Measurements from ENCODE around the gene NUDCD3. TPM values are rescaled to one million over a fixed set of nuclear protein-coding genes. Genes with fewer than 3 reads are reported as not detected.

Gene NUDCD3
- total and polyA plus RNA-seq, 2 experiments from 2014 or later, result 35.7 to 42.7 TPM

DNA sequence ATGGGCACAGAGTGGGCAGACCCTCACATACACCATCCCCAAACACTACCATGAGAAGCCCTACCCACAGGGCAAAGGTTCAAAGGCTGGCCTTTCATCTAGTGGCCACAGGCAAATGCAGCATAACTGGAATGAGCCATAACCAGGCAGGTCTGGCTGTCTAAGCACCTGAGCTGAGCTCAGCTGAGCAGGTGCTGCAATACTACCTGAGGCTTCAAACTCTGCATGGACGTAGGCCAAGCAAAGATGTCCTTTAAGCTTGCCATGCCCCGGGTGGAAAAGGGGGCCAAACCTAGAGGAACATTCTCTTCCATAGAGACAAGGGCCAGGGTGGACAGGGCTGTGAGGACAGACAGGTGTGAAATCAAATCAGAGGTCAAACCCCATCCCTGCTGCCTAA, 99.8 kb downstream of the NUDCD3 start (continued):
- TF ChIP-seq, protein P1, sequence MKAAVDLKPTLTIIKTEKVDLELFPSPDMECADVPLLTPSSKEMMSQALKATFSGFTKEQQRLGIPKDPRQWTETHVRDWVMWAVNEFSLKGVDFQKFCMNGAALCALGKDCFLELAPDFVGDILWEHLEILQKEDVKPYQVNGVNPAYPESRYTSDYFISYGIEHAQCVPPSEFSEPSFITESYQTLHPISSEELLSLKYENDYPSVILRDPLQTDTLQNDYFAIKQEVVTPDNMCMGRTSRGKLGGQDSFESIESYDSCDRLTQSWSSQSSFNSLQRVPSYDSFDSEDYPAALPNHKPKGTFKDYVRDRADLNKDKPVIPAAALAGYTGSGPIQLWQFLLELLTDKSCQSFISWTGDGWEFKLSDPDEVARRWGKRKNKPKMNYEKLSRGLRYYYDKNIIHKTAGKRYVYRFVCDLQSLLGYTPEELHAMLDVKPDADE (IDR thresholded peaks at IDR 0.05), result no peak
- no peak for TF ChIP-seq ZNF331 (CRISPR knock-in tag; IDR thresholded peaks at IDR 0.05; ENCODE audit: low read depth)

DNA sequence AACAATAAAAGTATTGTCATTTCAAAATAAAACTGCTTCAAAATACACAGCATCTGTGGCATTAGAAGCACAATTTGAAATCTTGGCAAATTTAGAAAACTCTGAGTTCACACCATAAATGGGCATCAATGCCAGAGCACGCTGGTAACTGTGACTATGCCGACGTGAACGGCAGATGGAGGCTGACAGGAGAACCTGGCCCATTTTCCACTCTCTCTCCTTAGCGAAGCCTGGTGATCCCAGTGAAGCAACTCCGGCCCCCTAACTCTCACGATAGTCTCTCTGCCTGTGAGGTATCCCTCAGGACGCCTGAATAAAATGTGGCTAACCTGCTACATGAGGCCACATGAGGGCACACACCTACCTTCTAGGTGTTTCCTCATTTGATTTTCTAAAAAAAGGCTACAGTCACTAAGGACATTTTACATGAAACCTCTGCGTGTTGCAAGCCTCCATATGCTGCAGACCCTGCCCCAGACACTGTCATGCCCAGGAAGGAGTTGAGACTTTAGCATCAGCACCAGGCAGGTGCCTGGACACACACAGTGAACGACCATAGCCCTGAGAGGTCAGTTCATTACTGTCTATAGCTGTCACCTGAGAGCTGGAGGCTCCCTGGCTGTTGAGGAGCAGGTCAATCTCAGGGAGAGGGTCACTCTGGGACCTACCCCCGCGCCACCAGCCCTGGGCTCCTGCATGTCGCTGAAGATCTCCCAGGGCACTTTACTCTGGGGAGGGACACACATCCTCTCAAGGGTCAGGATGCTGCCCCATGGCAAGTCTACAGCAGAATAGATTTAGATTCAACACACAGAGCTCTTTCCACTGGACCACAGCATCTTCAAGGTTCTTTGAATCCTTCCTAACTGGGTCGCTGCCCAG, 102.1 kb downstream of the NUDCD3 start:
- Histone ChIP-seq H3K4me3 (no peak overlapping the region), H2AFZ (no peak overlapping the region), H3F3A (replicated peaks; ENCODE audit: low read depth) (no peaks in the 10 kb centered on the region), H3K79me2 (replicated peaks; ENCODE audit: insufficient read depth) (no peaks in the 10 kb centered on the region), H3K36me3 (ENCODE audit: insufficient read depth) (no peaks in the 10 kb centered on the region; the same call in 1 of the 2 replicates), H3K4me2 (no peak overlapping the region), H3K27me3 (ENCODE audit: insufficient read depth) (no peaks in the 10 kb centered on the region), H3K4me1 (ENCODE audit: insufficient read depth) (no peaks in the 10 kb centered on the region), H3K27ac (ENCODE audit: low read depth) (no peak overlapping the region), H3K9me2 (ENCODE audit: insufficient read depth) (no peaks in the 10 kb centered on the region), H4K20me1 (replicated peaks; ENCODE audit: insufficient read depth) (no peaks in the 10 kb centered on the region)
- Mint-ChIP-seq H3K4me3 (no peak overlapping the region), H3K27me3 (ENCODE audit: insufficient read depth, low read depth, poor library complexity) (peaks cover 2% of the 10 kb centered on the region), H3K4me1 (no peaks in the 10 kb centered on the region), H3K36me3 (ENCODE audit: low read depth) (peaks cover 10% of the 10 kb centered on the region), H3K27ac (no peak overlapping the region), H3K9me3 (no peaks in the 10 kb centered on the region)
- no peak for ATAC-seq
- no peak for DNase-seq (ENCODE audit: low spot score)
- TF ChIP-seq, protein P2, sequence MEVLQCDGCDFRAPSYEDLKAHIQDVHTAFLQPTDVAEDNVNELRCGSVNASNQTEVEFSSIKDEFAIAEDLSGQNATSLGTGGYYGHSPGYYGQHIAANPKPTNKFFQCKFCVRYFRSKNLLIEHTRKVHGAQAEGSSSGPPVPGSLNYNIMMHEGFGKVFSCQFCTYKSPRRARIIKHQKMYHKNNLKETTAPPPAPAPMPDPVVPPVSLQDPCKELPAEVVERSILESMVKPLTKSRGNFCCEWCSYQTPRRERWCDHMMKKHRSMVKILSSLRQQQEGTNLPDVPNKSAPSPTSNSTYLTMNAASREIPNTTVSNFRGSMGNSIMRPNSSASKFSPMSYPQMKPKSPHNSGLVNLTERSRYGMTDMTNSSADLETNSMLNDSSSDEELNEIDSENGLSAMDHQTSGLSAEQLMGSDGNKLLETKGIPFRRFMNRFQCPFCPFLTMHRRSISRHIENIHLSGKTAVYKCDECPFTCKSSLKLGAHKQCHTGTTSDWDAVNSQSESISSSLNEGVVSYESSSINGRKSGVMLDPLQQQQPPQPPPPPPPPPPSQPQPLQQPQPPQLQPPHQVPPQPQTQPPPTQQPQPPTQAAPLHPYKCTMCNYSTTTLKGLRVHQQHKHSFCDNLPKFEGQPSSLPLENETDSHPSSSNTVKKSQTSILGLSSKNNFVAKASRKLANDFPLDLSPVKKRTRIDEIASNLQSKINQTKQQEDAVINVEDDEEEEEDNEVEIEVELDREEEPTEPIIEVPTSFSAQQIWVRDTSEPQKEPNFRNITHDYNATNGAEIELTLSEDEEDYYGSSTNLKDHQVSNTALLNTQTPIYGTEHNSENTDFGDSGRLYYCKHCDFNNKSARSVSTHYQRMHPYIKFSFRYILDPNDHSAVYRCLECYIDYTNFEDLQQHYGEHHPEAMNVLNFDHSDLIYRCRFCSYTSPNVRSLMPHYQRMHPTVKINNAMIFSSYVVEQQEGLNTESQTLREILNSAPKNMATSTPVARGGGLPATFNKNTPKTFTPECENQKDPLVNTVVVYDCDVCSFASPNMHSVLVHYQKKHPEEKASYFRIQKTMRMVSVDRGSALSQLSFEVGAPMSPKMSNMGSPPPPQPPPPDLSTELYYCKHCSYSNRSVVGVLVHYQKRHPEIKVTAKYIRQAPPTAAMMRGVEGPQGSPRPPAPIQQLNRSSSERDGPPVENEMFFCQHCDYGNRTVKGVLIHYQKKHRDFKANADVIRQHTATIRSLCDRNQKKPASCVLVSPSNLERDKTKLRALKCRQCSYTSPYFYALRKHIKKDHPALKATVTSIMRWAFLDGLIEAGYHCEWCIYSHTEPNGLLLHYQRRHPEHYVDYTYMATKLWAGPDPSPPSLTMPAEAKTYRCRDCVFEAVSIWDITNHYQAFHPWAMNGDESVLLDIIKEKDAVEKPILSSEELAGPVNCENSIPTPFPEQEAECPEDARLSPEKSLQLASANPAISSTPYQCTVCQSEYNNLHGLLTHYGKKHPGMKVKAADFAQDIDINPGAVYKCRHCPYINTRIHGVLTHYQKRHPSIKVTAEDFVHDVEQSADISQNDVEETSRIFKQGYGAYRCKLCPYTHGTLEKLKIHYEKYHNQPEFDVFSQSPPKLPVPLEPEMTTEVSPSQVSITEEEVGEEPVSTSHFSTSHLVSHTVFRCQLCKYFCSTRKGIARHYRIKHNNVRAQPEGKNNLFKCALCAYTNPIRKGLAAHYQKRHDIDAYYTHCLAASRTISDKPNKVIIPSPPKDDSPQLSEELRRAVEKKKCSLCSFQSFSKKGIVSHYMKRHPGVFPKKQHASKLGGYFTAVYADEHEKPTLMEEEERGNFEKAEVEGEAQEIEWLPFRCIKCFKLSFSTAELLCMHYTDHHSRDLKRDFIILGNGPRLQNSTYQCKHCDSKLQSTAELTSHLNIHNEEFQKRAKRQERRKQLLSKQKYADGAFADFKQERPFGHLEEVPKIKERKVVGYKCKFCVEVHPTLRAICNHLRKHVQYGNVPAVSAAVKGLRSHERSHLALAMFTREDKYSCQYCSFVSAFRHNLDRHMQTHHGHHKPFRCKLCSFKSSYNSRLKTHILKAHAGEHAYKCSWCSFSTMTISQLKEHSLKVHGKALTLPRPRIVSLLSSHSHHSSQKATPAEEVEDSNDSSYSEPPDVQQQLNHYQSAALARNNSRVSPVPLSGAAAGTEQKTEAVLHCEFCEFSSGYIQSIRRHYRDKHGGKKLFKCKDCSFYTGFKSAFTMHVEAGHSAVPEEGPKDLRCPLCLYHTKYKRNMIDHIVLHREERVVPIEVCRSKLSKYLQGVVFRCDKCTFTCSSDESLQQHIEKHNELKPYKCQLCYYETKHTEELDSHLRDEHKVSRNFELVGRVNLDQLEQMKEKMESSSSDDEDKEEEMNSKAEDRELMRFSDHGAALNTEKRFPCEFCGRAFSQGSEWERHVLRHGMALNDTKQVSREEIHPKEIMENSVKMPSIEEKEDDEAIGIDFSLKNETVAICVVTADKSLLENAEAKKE (CRISPR knock-in tag; IDR thresholded peaks at IDR 0.05), result no peak
- TF ChIP-seq, protein P1 (IDR thresholded peaks at IDR 0.05), result no peak
- no peak for TF ChIP-seq ZNF331 (CRISPR knock-in tag; IDR thresholded peaks at IDR 0.05; ENCODE audit: low read depth)
- TF ChIP-seq STAT1 (IDR thresholded peaks at IDR 0.05; ENCODE audit: unreplicated experiment), result no peak
- no peak for TF ChIP-seq ZNF114 (CRISPR knock-in tag; IDR thresholded peaks at IDR 0.05)
- no peak for TF ChIP-seq POLR2AphosphoS5 (IDR thresholded peaks at IDR 0.05; ENCODE audit: low read depth)
- TF ChIP-seq CREB1 (CRISPR knock-in tag; IDR thresholded peaks at IDR 0.05; ENCODE audit: low read depth), result no peak
- TF ChIP-seq, protein P3, sequence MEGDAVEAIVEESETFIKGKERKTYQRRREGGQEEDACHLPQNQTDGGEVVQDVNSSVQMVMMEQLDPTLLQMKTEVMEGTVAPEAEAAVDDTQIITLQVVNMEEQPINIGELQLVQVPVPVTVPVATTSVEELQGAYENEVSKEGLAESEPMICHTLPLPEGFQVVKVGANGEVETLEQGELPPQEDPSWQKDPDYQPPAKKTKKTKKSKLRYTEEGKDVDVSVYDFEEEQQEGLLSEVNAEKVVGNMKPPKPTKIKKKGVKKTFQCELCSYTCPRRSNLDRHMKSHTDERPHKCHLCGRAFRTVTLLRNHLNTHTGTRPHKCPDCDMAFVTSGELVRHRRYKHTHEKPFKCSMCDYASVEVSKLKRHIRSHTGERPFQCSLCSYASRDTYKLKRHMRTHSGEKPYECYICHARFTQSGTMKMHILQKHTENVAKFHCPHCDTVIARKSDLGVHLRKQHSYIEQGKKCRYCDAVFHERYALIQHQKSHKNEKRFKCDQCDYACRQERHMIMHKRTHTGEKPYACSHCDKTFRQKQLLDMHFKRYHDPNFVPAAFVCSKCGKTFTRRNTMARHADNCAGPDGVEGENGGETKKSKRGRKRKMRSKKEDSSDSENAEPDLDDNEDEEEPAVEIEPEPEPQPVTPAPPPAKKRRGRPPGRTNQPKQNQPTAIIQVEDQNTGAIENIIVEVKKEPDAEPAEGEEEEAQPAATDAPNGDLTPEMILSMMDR (conservative IDR thresholded peaks at IDR 0.05; ENCODE audit: low read depth in 2 of 2), result no peak
- no peak for TF ChIP-seq EZH2phosphoT487 (IDR thresholded peaks at IDR 0.05; ENCODE audit: unreplicated experiment)
